Activated CD4-positive, alpha-beta T cell treated with anti-CD3 and anti-CD28 coated beads, Interleukin-2, amount 10 ng/mL, durations not matched to agents 24 days and 14 days (primary cell): ENCODE data around the gene DEFB131A. TPM values are rescaled to one million over a fixed set of nuclear protein-coding genes. Genes with fewer than 3 reads are reported as not detected.
"Not testable (repeated sequence)": the region's sequence is repeated elsewhere in the genome, so short reads cannot be mapped to it uniquely, and the experiment has no call there.

Experiments
- DNase-seq: peaks from one replicate; pipeline ENCODE4 v3.0.0; 2022
- H3K27ac Mint-ChIP-seq: one replicate; pipeline ENCODE4 v1.8.0; 2022; ENCODE audit warnings: mild to moderate bottlenecking, mixed read lengths
- H3K27me3 Mint-ChIP-seq: one replicate; pipeline ENCODE4 v1.8.0; 2022; ENCODE audit warnings: mixed read lengths
- H3K36me3 Mint-ChIP-seq: one replicate; pipeline ENCODE4 v1.8.0; 2022; ENCODE audit warnings: low read depth, mild to moderate bottlenecking, mixed read lengths
- H3K4me1 Mint-ChIP-seq: one replicate; pipeline ENCODE4 v1.8.0; 2021; ENCODE audit warnings: mixed read lengths
- H3K4me3 Mint-ChIP-seq: one replicate; pipeline ENCODE4 v1.8.0; 2022; ENCODE audit warnings: mild to moderate bottlenecking, moderate library complexity, mixed read lengths
- H3K9me3 Mint-ChIP-seq: one replicate; pipeline ENCODE4 v1.8.0; 2021; ENCODE audit warnings: mixed read lengths
- intact Hi-C: fragments of 100-400 bp; cut with micrococcal nuclease; formaldehyde crosslinking; loops from one replicate; pipeline ENCODE4 v1.15.1; 2023
- total RNA-seq: library from RNA; stranded (reverse); gene quantifications from 2 replicates; pipeline ENCODE4 v1.2.3, GENCODE V29; 2022

Gene DEFB131A, protein sequence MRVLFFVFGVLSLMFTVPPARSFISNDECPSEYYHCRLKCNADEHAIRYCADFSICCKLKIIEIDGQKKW
- not detected in 2 replicates for total RNA-seq

- H3K27ac Mint-ChIP-seq, DNase-seq, intact Hi-C loops, H3K36me3 Mint-ChIP-seq, H3K4me3 Mint-ChIP-seq, H3K4me1 Mint-ChIP-seq, H3K9me3 Mint-ChIP-seq, H3K27me3 Mint-ChIP-seq: not testable (repeated sequence)
Observed at GRCh38 chr4:9444114-9444513, at the start of gene DEFB131A. Gene DEFB131A, plus strand, starts transcription at chr4:9444414. Its CDS starts 120 bp downstream, at chr4:9444534.

DNA sequence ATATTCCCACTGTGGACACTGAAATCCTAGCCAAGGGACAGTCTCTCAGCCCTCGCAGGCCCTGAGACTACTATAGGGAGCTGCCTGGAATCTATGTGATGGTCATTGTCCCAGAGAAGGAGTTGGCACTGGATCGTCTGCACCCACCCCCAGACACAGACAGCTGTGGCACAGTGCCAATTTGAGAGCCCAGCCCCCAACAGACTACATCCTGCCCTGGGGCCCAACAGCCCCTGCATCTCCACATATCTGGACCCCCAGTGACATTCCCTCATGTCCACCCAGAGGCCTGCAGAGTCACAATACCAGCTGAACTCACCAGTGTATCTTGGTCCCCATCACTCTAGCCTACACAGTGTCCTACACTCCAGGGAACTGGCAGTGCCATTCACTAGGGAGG, 38.4 kb upstream of the DEFB131A start:
- H3K27ac Mint-ChIP-seq, H3K4me1 Mint-ChIP-seq, intact Hi-C loops, H3K27me3 Mint-ChIP-seq, H3K36me3 Mint-ChIP-seq, DNase-seq, H3K4me3 Mint-ChIP-seq, H3K9me3 Mint-ChIP-seq: not testable (repeated sequence)

DNA sequence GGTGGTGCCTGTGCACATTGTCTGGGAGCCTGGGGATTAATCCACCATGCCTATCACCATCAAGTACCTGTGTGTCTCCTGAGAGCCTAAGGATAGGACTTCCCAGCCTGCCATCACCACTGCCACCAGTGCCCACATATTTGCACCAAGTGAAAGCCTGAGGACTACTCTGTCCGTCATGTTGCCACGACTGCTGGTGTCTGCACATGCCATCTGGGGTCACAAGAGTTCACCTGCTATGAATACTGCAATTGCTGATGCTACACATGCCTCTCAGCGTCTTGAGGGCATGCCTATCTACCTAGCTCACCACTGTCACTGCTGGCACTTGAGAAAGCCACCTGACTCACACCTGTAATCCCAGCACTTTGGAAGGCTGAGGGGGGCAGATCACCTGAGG, 37.7 kb upstream of the DEFB131A start:
- H3K36me3 Mint-ChIP-seq, H3K9me3 Mint-ChIP-seq, H3K27ac Mint-ChIP-seq, H3K4me3 Mint-ChIP-seq, DNase-seq, H3K27me3 Mint-ChIP-seq, H3K4me1 Mint-ChIP-seq, intact Hi-C loops: not testable (repeated sequence)

GRCh38 chr4:9409793-9410192, 34.4 kb upstream of the DEFB131A start:
- Mint-ChIP-seq H3K9me3 (no peaks in the 10 kb centered on the region), H3K36me3 (no peaks in the 10 kb centered on the region), H3K27ac (no peak overlapping the region), H3K4me1 (no peaks in the 10 kb centered on the region), H3K4me3 (no peak overlapping the region), H3K27me3 (no peaks in the 10 kb centered on the region)
- intact Hi-C loops: no loop called here
- no peak for DNase-seq

GRCh38 chr4:9421884-9422455, 22.2 kb upstream of the DEFB131A start:
- H3K4me1 Mint-ChIP-seq, H3K9me3 Mint-ChIP-seq, H3K27ac Mint-ChIP-seq, H3K27me3 Mint-ChIP-seq, H3K4me3 Mint-ChIP-seq, H3K36me3 Mint-ChIP-seq, intact Hi-C loops, DNase-seq: not testable (repeated sequence)

- H3K27me3 Mint-ChIP-seq, H3K4me3 Mint-ChIP-seq, DNase-seq, H3K9me3 Mint-ChIP-seq, H3K27ac Mint-ChIP-seq, H3K4me1 Mint-ChIP-seq, intact Hi-C loops, H3K36me3 Mint-ChIP-seq: not testable (repeated sequence)
Observed at GRCh38 chr4:9425916-9426315, 18.3 kb upstream of the DEFB131A start.

DNA sequence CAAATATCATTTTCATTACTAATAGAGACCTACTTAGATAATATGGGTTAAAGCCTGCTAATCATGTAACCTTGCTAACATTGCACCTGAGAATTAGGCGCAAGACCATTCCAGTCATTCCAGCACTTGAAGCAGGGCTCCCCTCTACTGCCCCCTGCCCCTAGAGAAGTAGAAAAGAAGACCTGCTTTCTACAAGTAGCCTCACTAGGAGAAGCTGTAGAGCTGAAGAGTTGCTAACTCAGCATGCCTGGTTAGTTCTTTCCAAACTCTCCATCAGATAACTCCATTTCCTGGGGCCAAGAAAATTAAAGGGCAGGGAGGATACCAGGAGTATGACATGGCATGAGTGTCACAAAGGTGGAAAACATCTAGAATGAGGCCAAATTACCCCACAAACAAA, 14.2 kb upstream of the DEFB131A start:
- DNase-seq, H3K36me3 Mint-ChIP-seq, H3K9me3 Mint-ChIP-seq, H3K27me3 Mint-ChIP-seq, H3K4me1 Mint-ChIP-seq, intact Hi-C loops, H3K4me3 Mint-ChIP-seq, H3K27ac Mint-ChIP-seq: not testable (repeated sequence)

DNA sequence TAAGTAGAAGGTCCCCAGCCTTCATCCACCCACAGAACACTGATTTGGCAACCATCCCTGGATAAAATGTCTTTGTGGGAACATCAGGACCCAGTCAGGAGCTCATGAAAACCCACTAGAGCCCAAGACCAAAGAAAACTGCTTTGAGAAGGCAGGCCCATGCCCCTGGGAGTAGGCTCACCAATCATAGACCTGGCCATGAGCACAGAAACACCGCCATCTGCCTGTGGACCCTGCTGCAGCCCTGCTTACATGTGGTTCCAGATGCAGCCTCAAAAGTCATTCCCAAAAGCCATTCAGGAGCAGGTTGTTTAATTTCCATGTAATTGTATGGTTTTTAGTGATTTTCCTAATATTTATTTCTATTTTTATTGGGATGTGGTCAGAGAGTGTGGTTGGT, 10.9 kb upstream of the DEFB131A start:
- H3K4me3 Mint-ChIP-seq, H3K27ac Mint-ChIP-seq, H3K4me1 Mint-ChIP-seq, H3K36me3 Mint-ChIP-seq, DNase-seq, H3K27me3 Mint-ChIP-seq, intact Hi-C loops, H3K9me3 Mint-ChIP-seq: not testable (repeated sequence)

DNA sequence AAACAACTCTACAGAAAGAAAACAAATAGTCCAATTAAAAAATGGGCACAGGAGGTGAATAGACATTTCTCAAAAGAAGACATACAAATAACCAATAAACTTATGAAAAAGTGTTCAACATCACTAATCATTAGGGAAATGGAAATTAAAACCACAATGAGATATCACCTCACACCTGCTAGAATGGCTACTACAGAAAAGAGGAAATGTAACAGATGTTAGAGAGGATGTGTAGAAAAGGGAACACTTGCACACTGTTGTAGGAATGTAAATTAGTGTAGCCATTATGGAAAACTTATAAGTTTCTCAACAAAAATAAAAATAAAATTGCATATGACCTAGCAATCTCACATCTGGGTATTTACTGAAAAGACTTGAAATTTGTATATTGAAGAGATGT, 7.5 kb upstream of the DEFB131A start:
- intact Hi-C loops, H3K9me3 Mint-ChIP-seq, DNase-seq, H3K36me3 Mint-ChIP-seq, H3K27ac Mint-ChIP-seq, H3K27me3 Mint-ChIP-seq, H3K4me3 Mint-ChIP-seq, H3K4me1 Mint-ChIP-seq: not testable (repeated sequence)

DNA sequence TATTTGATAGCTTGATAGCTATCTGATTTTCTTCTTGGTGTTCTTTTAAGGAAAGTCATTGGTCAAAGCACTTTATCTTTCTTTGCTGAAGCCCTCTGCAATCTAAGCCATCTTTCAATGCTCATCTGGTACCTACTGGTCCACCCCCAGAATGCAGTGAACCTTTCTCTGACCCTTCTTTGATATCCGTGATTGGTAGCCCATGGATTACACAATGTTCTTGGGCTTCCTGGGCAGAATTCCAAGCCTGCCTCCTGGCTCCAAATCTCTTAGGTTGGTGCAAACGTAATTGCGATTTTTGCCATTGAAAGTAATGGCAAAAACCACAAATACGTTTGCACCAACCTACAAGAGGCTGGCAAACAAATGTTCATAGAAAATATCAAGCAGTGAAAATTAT, 1.9 kb upstream of the DEFB131A start:
- H3K27ac Mint-ChIP-seq, H3K4me1 Mint-ChIP-seq, intact Hi-C loops, H3K27me3 Mint-ChIP-seq, H3K4me3 Mint-ChIP-seq, H3K36me3 Mint-ChIP-seq, H3K9me3 Mint-ChIP-seq, DNase-seq: not testable (repeated sequence)

DNA sequence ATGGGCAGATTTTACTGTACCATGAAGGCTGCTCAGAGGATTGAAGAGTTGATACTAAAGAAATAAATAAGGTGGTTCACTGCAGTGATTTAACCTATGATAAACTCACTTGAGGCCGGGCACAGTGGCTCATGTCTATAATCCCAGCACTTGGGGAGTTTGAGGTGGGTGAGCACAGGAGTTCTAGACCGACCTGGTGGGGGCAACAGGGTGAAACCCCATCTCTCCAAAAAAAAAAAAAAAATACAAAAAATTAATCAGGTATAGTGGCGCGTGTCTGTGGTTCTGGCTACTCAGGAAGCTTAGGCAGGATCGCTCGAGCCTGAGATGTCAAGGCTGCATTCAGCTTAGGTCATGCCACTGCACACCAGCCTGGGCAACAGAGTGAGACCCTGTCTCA, 467 bp downstream of the DEFB131A start:
- H3K9me3 Mint-ChIP-seq, H3K27me3 Mint-ChIP-seq, H3K4me1 Mint-ChIP-seq, H3K4me3 Mint-ChIP-seq, H3K27ac Mint-ChIP-seq, DNase-seq, H3K36me3 Mint-ChIP-seq, intact Hi-C loops: not testable (repeated sequence)

DNA sequence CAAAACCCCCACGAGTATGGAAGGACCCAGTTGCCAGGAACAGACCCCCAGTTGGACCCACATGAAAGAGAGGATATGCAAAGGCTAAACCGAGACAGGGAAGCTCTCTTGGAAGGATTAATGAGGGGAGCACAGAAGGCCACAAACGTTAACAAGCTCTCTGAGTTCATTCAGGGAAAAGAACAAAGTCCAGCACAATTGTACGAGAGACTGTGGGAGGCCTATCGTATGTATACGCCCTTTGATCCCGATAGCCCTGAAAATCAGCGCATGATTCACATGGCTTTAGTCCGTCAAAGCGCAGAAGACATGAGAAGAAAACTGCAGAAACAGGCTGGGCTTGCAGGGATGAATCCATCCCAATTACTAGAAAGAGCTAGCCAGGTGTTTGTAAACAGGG, 8.0 kb downstream of the DEFB131A start:
- intact Hi-C loops, DNase-seq, H3K27me3 Mint-ChIP-seq, H3K4me1 Mint-ChIP-seq, H3K4me3 Mint-ChIP-seq, H3K27ac Mint-ChIP-seq, H3K36me3 Mint-ChIP-seq, H3K9me3 Mint-ChIP-seq: not testable (repeated sequence)

GRCh38 chr4:9454284-9454683, 10.1 kb downstream of the DEFB131A start:
- H3K27ac Mint-ChIP-seq, H3K9me3 Mint-ChIP-seq, H3K27me3 Mint-ChIP-seq, H3K4me3 Mint-ChIP-seq, H3K36me3 Mint-ChIP-seq, intact Hi-C loops, DNase-seq, H3K4me1 Mint-ChIP-seq: not testable (repeated sequence)

DNA sequence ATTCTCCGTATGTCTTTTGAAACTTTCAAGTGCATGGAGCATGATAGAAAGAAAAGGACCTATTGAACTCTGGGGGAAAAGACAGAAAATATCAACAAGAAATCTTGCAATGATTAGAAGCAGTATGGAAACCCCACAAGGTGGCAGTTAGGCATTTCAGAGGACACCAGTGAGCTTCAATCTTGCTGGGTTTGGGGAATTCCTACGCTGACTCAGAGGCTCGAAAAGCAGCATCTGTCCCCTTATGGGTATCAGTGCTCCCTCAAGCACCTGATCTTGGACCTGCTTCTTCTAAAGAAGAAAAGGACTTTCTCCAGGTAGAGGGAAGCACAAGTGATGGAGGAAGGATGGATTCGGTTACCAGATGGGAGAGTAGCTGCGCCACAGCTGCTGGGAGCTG, 10.8 kb downstream of the DEFB131A start:
- not testable (repeated sequence) for H3K9me3 Mint-ChIP-seq

GRCh38 chr4:9479466-9479865, 35.3 kb downstream of the DEFB131A start:
- H3K4me1 Mint-ChIP-seq, H3K36me3 Mint-ChIP-seq, DNase-seq, H3K27me3 Mint-ChIP-seq, H3K4me3 Mint-ChIP-seq, H3K27ac Mint-ChIP-seq, intact Hi-C loops, H3K9me3 Mint-ChIP-seq: not testable (repeated sequence)

More for the DNA sequence above, 10.8 kb downstream of the DEFB131A start:
- H3K27me3 Mint-ChIP-seq, H3K4me1 Mint-ChIP-seq, intact Hi-C loops, H3K4me3 Mint-ChIP-seq, H3K36me3 Mint-ChIP-seq, H3K27ac Mint-ChIP-seq, DNase-seq: not testable (repeated sequence)
